Naive thymus-derived CD8-positive, alpha-beta T cell (primary cell): ENCODE measurements around the gene PLA2G2E. TPM values are rescaled to one million over a fixed set of nuclear protein-coding genes. Genes with fewer than 3 reads are reported as not detected.
"Not testable (repeated sequence)": the region's sequence is repeated elsewhere in the genome, so short reads cannot be mapped to it uniquely, and the experiment has no call there.

Source experiments
- ATAC-seq, 2 donors: fragments of 150-1000 bp; cut with Tn5 transposase in 1 of 2; sonication (Bioruptor Pico), chemical (Tn5 transposase) in 1 of 2; 1 replicate in 1 of 2; 2 replicates in 1 of 2; pipeline ENCODE4 v1.10.0; 2021; ENCODE audit warnings: mild to moderate bottlenecking in 2 of 2, moderate library complexity in 2 of 2
- POLR2A ChIA-PET: fragments of 350-600 bp; sonication (Branson Sonifier 250); formaldehyde crosslinking; loops from one replicate; lab custom pipeline; 2021; ENCODE audit warnings: antibody characterized with exemption; lab: Charles Lee
- DNase-seq, 10 donors: peaks; one replicate each; pipeline versions ENCODE4 v3.0.0 to v3.0.0-alpha.2; 2020 to 2022
- H3K27ac Mint-ChIP-seq, 10 donors: one replicate each; pipeline ENCODE4 v1.8.0; 2020 to 2022; ENCODE audit warnings: mild to moderate bottlenecking in 10 of 10, mixed read lengths in 10 of 10, moderate library complexity in 4 of 10, inconsistent platforms in 1 of 10
- H3K27me3 Mint-ChIP-seq, 5 donors: one replicate each; pipeline ENCODE4 v1.8.0; 2021 to 2022; ENCODE audit warnings: mixed read lengths in 5 of 5
- H3K36me3 Mint-ChIP-seq, 3 donors: one replicate each; pipeline ENCODE4 v1.8.0; 2020 to 2022; ENCODE audit warnings: mixed read lengths in 3 of 3, mild to moderate bottlenecking in 2 of 3, inconsistent platforms in 1 of 3
- H3K4me1 Mint-ChIP-seq, 4 donors: one replicate each; pipeline ENCODE4 v1.8.0; 2021 to 2022; ENCODE audit warnings: mixed read lengths in 4 of 4
- H3K4me3 Mint-ChIP-seq, 10 donors: one replicate each; pipeline ENCODE4 v1.8.0; 2020 to 2022; ENCODE audit warnings: mild to moderate bottlenecking in 10 of 10, mixed read lengths in 10 of 10, moderate library complexity in 6 of 10, inconsistent platforms in 1 of 10
- H3K9me3 Mint-ChIP-seq, 9 donors: one replicate each; pipeline ENCODE4 v1.8.0; 2020 to 2022; ENCODE audit warnings: mixed read lengths in 9 of 9, mild to moderate bottlenecking in 3 of 9, inconsistent platforms in 1 of 9, moderate library complexity in 1 of 9
- polyA plus RNA-seq, 3 donors: library from polyadenylated mRNA; unstranded; fragments of 300-500 nt; fragmentation: Illumina TruSeq; gene quantifications; one replicate each; pipeline ENCODE4 v1.2.3, GENCODE V29; 2021
- total RNA-seq, 8 experiments: library from RNA in 2 of 8; stranded (reverse) in 2 of 8; gene quantifications; one replicate each; pipeline ENCODE4 v1.2.3 and lab custom pipeline; 2021 to 2026

Gene PLA2G2E
- total and polyA plus RNA-seq, 5 experiments from 2014 or later = not detected

DNA sequence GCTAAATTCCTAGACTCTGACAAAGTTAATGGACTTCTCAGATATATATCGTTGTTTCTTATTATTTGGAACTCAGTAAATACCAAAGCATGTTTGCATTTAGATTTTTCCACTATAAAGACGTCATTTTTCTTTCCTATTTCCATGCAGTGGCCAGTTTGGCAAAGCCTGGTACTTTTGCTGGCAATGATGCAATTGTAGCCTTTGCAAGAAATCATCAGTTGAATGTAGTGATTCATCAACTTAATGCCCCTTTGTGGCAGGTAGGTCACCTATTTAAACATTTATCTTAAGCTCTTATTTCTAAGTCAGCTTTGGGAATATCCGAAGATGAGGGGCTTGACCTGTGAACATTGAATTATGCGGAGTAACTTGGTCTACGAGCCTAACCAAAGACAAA lies 29.2 kb downstream of the PLA2G2E start:
- Mint-ChIP-seq H3K4me1 (peaks cover 0 to 13% (median 10%) of the 10 kb centered on the region in 4 donors), H3K36me3 (peaks cover 12 to 85% (median 31%) of the 10 kb centered on the region in 3 donors), H3K4me3 (no peak overlapping the region), H3K9me3 (no peaks in the 10 kb centered on the region), H3K27ac (no peak overlapping the region), H3K27me3 (no peaks in the 10 kb centered on the region)
- POLR2A ChIA-PET = interaction anchor here (0.5 kb wide), 1 partner anchor 596 kb away, joined by 5 read pairs; no protein-coding TSS in a partner anchor
- ATAC-seq (no peak), DNase-seq (no peak)

DNA sequence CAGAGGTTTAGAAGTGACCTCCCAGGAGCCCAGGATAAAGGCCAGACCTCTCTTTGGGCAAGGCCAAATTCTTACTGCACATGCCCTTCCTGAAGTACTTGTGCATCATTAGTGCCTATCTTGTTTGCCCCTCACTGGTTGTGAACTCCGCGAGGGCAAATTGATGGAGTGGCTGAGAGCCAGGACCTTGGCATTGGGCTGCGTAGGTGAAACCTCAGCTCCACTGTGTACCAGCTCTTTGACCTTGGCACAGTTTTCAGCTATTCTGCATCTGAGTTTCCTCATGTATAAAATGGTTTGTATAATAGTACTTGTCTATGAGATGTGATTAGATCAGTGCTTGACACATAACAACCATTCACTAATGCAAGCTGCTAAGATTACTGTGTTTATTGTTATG lies 29.7 kb downstream of the PLA2G2E start:
- Mint-ChIP-seq H3K27ac (peak overlapping the region in 1 of 10 donors; percentile 36), H3K4me1 (peaks cover 2 to 13% (median 11%) of the 10 kb centered on the region in 4 donors), H3K4me3 (no peak overlapping the region), H3K9me3 (no peaks in the 10 kb centered on the region), H3K36me3 (peaks cover 8 to 80% (median 25%) of the 10 kb centered on the region in 3 donors), H3K27me3 (no peaks in the 10 kb centered on the region)
- ATAC-seq (no peak), DNase-seq (no peak)
- POLR2A ChIA-PET = no interaction called here

GRCh38 chr1:19892628-19893168 lies 30.7 kb downstream of the PLA2G2E start:
- DNase-seq = no peak
- H3K27me3 Mint-ChIP-seq = no peaks in the 10 kb centered on the region
- H3K27ac Mint-ChIP-seq = peak overlapping the region in 2 of 10 donors; percentile 4 to 66
- POLR2A ChIA-PET = no interaction called here
- H3K9me3 Mint-ChIP-seq = no peaks in the 10 kb centered on the region
- no peak overlapping the region for H3K4me3 Mint-ChIP-seq
- H3K4me1 Mint-ChIP-seq = peaks cover 10 to 20% (median 18%) of the 10 kb centered on the region in 4 donors
- H3K36me3 Mint-ChIP-seq = peaks cover 8 to 79% (median 21%) of the 10 kb centered on the region in 3 donors
- no peak for ATAC-seq

GRCh38 chr1:19892129-19892528 lies 31.3 kb downstream of the PLA2G2E start:
- Mint-ChIP-seq H3K27me3 (no peaks in the 10 kb centered on the region), H3K4me1 (peaks cover 14 to 25% (median 21%) of the 10 kb centered on the region in 4 donors), H3K27ac (no peak overlapping the region), H3K4me3 (no peak overlapping the region), H3K36me3 (peaks cover 8 to 78% (median 16%) of the 10 kb centered on the region in 3 donors), H3K9me3 (no peaks in the 10 kb centered on the region)
- no peak for DNase-seq
- POLR2A ChIA-PET = no interaction called here
- no peak for ATAC-seq

- Mint-ChIP-seq H3K27ac (peak overlapping the region in 3 of 10 donors; percentile 7 to 66 (median 58)), H3K9me3 (no peaks in the 10 kb centered on the region), H3K4me3 (no peak overlapping the region), H3K27me3 (no peaks in the 10 kb centered on the region), H3K4me1 (peaks cover 25 to 37% (median 31%) of the 10 kb centered on the region in 4 donors), H3K36me3 (peaks cover 8 to 59% (median 10%) of the 10 kb centered on the region in 3 donors)
- no peak for ATAC-seq
- POLR2A ChIA-PET = no interaction called here
- no peak for DNase-seq
Measured at GRCh38 chr1:19889656-19890055, 33.8 kb downstream of the PLA2G2E start.

- peaks cover 5 to 44% (median 8%) of the 10 kb centered on the region in 3 donors for H3K36me3 Mint-ChIP-seq
- POLR2A ChIA-PET = no interaction called here
- no peaks in the 10 kb centered on the region for H3K27me3 Mint-ChIP-seq
- DNase-seq (no peak), ATAC-seq (no peak)
- no peaks in the 10 kb centered on the region for H3K9me3 Mint-ChIP-seq
- peaks cover 34 to 52% (median 46%) of the 10 kb centered on the region in 4 donors for H3K4me1 Mint-ChIP-seq
- H3K27ac Mint-ChIP-seq = peak overlapping the region in 1 of 10 donors; percentile 53
- H3K4me3 Mint-ChIP-seq = no peak overlapping the region
Measured at GRCh38 chr1:19888112-19888511, 35.3 kb downstream of the PLA2G2E start.

GRCh38 chr1:19885821-19886220 lies 37.6 kb downstream of the PLA2G2E start:
- no peak overlapping the region for H3K4me3 Mint-ChIP-seq
- DNase-seq (no peak), ATAC-seq (no peak)
- peaks cover 0 to 2% (median 0%) of the 10 kb centered on the region in 5 donors for H3K27me3 Mint-ChIP-seq
- peaks cover 0 to 23% (median 4%) of the 10 kb centered on the region in 3 donors for H3K36me3 Mint-ChIP-seq
- H3K27ac Mint-ChIP-seq = no peak overlapping the region
- no peaks in the 10 kb centered on the region for H3K9me3 Mint-ChIP-seq
- POLR2A ChIA-PET = no interaction called here
- peaks cover 31 to 61% (median 54%) of the 10 kb centered on the region in 4 donors for H3K4me1 Mint-ChIP-seq

- peaks cover 0 to 4% (median 1%) of the 10 kb centered on the region in 5 donors for H3K27me3 Mint-ChIP-seq
Measured at GRCh38 chr1:19884312-19884711, 39.1 kb downstream of the PLA2G2E start.

GRCh38 chr1:19882111-19883071 lies 41.0 kb downstream of the PLA2G2E start, which contains the start of gene OTUD3:
Gene OTUD3 (plus strand): TSS chr1:19882395. CDS start chr1:19882514, 119 bp downstream.
- ATAC-seq = peak; percentile 95
- POLR2A ChIA-PET = interaction anchor here (0.5 to 1.9 kb wide), 3 partner anchors 626 to 751 kb away, joined by 3 to 5 read pairs (median 4); partner anchors contain the start of genes MUL1 and PINK1
- H3K9me3 Mint-ChIP-seq = no peaks in the 10 kb centered on the region
- peaks cover 21 to 42% (median 39%) of the 10 kb centered on the region in 4 donors for H3K4me1 Mint-ChIP-seq
- H3K36me3 Mint-ChIP-seq = peaks cover 0 to 7% (median 0%) of the 10 kb centered on the region in 3 donors
- H3K27ac Mint-ChIP-seq = peak within 1 kb of the TSS; percentile 58 to 92 (median 85)
- DNase-seq = peak; percentile 91 to 98 (median 96)
- H3K4me3 Mint-ChIP-seq = peak within 1 kb of the TSS; percentile 81 to 93 (median 88)
- peaks cover 0 to 23% (median 4%) of the 10 kb centered on the region in 5 donors for H3K27me3 Mint-ChIP-seq

More at GRCh38 chr1:19884312-19884711, 39.1 kb downstream of the PLA2G2E start:
- Mint-ChIP-seq H3K36me3 (peaks cover 0 to 15% (median 0%) of the 10 kb centered on the region in 3 donors), H3K4me1 (peaks cover 28 to 55% (median 51%) of the 10 kb centered on the region in 4 donors), H3K27ac (peak overlapping the region in 3 of 10 donors; percentile 12 to 60 (median 49)), H3K9me3 (no peaks in the 10 kb centered on the region), H3K4me3 (peak overlapping the region in 9 of 10 donors; percentile 16 to 93 (median 84))
- ATAC-seq (no peak), DNase-seq (no peak)
- POLR2A ChIA-PET = no interaction called here

- H3K27me3 Mint-ChIP-seq = peaks cover under 1 to 31% (median 10%) of the 10 kb centered on the region in 5 donors
- peak overlapping the region in 2 of 10 donors; percentile 53 to 67 for H3K27ac Mint-ChIP-seq
- not testable (repeated sequence) for ATAC-seq, DNase-seq, H3K9me3 Mint-ChIP-seq, H3K36me3 Mint-ChIP-seq
- POLR2A ChIA-PET = interaction anchor here (0.6 kb wide), 1 partner anchor 477 kb away, joined by 10 read pairs; no protein-coding TSS in a partner anchor
- H3K4me3 Mint-ChIP-seq = peak overlapping the region in 1 of 10 donors; percentile 4
- peaks cover 20 to 37% (median 35%) of the 10 kb centered on the region in 4 donors for H3K4me1 Mint-ChIP-seq
Measured at GRCh38 chr1:19880841-19881240, 42.6 kb downstream of the PLA2G2E start.

DNA sequence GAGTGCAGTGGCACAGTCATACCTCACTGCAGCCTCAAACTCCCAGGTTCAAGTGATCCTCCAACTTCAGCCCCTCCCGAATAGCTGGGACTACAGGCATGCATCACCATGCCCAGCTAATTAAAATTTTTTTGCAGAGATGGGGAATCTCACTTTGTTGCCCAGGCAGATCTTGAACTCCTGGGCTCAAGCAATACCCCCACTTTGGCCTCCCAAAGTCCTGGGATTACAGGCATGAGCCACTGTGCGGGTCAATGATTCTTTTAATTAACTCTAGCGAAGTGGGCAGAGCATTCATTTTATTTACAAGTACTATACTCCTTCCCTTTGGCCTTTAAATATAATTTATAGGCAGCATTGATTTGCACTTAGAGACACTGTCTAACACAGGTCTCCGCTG lies 43.8 kb downstream of the PLA2G2E start:
- Mint-ChIP-seq H3K27ac (no peak overlapping the region), H3K4me1 (peaks cover 14 to 27% (median 26%) of the 10 kb centered on the region in 4 donors), H3K9me3 (no peaks in the 10 kb centered on the region), H3K36me3 (no peaks in the 10 kb centered on the region), H3K4me3 (no peak overlapping the region), H3K27me3 (peaks cover 5 to 37% (median 10%) of the 10 kb centered on the region in 5 donors)
- DNase-seq (no peak), ATAC-seq (no peak)
- POLR2A ChIA-PET = no interaction called here

- POLR2A ChIA-PET = no interaction called here
- no peaks in the 10 kb centered on the region for H3K9me3 Mint-ChIP-seq
- H3K27me3 Mint-ChIP-seq = peaks cover 7 to 41% (median 13%) of the 10 kb centered on the region in 5 donors
- ATAC-seq = no peak
- peaks cover 12 to 23% (median 22%) of the 10 kb centered on the region in 4 donors for H3K4me1 Mint-ChIP-seq
- H3K27ac Mint-ChIP-seq = no peak overlapping the region
- no peak overlapping the region for H3K4me3 Mint-ChIP-seq
- DNase-seq = no peak
- H3K36me3 Mint-ChIP-seq = no peaks in the 10 kb centered on the region
Measured at GRCh38 chr1:19879227-19879626, 44.2 kb downstream of the PLA2G2E start.
